SH-SY5Y (cell line): ENCODE measurements around the gene CHTF18.

Experiments used
- GATA2 ChIP-seq: IDR thresholded peaks from 2 replicates; pipeline ENCODE4 v1.6.1; 2011; ENCODE audit warnings: mild to moderate bottlenecking, low read depth, low read length
- GATA3 ChIP-seq: IDR thresholded peaks from 2 replicates; pipeline ENCODE4 v1.6.1; 2011; ENCODE audit warnings: low read depth, mild to moderate bottlenecking, low read length, moderate library complexity

- TF ChIP-seq GATA3 (no peak), GATA2 (no peak)
Observed at GRCh38 chr16:841455-842060, 53.1 kb downstream of the CHTF18 start.
